GM10266 (cell line): Measurements from ENCODE around the gene DDX21.
"Not testable (repeated sequence)": the region's sequence is repeated elsewhere in the genome, so short reads cannot be mapped to it uniquely, and the experiment has no call there.

Source experiments
- DNase-seq: peaks from one replicate; pipeline ENCODE4 v3.0.0; 2012; ENCODE audit errors: extremely low spot score
- TF ChIP-seq, protein P1 (sequence below): IDR thresholded peaks from 2 replicates; pipeline ENCODE4 v1.5.1; 2012; ENCODE audit warnings: mild to moderate bottlenecking, low read depth; ENCODE audit not compliant: control insufficient read depth, insufficient read depth; ENCODE audit errors: missing control alignments

The DDX21 gene

DNA sequence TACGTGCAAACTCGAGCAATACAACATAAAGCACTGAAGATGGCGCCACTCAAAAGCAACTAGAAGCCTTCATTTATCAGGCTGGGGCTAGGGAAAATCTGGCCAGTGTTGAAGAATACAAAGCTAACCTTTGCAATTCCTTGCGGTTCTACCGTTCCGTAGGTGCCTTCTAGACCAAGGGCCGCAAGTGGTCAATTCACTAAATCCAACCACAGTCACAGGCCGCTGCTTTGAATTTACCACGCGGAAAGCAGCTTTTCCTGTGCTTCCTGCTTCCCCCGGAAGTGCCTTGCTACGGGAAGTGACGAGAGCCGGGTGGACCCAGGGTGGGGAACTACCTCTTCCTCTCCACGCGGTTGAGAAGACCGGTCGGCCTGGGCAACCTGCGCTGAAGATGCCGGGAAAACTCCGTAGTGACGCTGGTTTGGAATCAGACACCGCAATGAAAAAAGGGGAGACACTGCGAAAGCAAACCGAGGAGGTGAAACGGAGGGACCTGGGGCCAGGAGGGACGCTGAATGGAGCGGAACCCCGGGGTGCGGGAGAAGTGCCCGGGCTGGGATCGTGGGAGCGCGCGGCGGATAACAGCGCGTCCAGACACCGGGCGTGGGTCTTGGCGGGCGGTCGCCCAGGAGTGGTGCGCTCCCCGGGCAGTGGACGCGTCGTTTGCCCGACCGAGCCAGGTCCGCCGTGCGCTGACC, at the start of gene DDX21:
DDX21 (plus strand) TSS at position 339 of the 701 bp plus-strand sequence; CDS start at position 395, 56 bp downstream.
- TF ChIP-seq, protein P1, sequence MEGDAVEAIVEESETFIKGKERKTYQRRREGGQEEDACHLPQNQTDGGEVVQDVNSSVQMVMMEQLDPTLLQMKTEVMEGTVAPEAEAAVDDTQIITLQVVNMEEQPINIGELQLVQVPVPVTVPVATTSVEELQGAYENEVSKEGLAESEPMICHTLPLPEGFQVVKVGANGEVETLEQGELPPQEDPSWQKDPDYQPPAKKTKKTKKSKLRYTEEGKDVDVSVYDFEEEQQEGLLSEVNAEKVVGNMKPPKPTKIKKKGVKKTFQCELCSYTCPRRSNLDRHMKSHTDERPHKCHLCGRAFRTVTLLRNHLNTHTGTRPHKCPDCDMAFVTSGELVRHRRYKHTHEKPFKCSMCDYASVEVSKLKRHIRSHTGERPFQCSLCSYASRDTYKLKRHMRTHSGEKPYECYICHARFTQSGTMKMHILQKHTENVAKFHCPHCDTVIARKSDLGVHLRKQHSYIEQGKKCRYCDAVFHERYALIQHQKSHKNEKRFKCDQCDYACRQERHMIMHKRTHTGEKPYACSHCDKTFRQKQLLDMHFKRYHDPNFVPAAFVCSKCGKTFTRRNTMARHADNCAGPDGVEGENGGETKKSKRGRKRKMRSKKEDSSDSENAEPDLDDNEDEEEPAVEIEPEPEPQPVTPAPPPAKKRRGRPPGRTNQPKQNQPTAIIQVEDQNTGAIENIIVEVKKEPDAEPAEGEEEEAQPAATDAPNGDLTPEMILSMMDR: peak; percentile 62
- peak; percentile 91 for DNase-seq

DNA sequence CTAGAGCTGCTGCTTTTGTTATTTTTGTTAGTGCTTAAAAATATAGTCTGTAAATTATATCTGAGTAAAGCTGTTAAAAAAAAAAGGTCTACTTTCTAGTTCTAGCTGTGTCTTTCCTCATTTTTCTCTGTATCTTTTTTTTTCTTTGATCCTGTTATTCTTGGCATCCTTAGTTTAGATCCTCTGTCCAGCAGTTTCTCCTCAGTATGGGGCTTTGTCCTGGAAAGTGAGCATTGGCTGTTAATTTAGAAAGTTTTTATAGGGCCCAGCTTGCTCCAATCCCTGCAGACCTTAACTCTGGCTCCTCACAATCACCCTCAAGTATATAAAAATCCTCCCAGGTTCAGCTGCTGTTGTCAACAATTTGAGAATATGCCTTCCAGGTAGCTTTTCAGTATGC, 31.4 kb upstream of the DDX21 start:
- TF ChIP-seq, protein P1: no peak

DNA sequence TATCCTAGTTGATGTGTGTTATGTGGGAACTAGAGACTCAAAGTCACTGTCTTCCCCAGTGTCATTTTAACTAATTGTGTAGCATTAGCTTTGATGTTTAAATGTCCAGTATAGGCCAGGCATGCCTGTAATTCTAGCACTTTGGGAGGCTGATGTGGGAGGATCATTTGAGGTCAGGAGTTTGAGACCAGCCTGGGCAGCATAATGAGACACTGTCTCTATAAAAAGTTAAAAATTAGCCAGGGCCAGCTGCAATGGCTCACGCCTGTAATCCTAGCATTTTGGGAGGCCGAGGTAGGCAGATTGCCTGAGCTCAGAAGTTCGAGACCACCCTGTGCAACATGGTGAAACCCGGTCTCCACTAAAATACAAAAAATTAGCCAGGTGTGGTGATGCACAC, 30.5 kb upstream of the DDX21 start:
- no peak for DNase-seq
- TF ChIP-seq, protein P1: no peak

More for the DNA sequence above, 31.4 kb upstream of the DDX21 start:
- no peak for DNase-seq

DNA sequence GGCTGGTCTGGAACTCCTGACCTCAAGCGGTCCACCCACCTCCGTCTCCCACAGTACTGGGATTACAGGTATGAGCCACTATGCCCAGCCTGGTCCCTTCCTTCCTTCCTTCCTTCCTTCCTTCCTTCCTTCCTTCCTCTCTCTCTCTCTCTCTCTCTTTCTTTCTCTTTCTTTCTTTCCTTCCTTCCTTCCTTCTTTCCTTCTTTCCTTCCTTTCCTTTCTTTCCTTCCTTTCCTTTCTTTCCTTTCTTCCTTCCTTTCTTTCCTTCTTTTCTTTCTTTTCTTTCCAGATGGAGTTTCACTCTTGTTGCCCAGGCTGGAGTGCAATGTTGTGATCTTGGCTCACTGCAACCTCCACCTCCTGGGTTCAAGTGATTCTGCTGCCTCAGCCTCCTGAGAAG, 26.8 kb upstream of the DDX21 start:
- not testable (repeated sequence) for DNase-seq

DNA sequence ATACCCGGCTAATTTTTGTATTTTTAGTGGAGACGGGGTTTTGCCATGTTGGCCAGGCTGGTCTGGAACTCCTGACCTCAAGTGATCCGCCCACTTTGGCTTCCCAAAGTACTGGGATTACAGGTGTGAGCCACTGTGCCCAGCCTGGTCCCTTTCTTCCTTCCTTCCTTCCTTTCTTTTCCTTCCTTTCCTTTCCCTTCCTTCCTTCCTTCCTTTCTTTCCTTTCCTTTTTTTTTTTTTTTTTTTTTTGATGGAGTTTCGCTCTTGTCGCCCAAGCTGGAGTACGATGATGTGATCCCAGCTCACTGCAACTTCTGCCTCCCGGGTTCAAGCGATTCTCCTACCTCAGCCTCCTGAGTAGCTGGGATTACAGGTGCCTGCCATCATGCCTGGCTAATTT, 26.1 kb upstream of the DDX21 start:
- not testable (repeated sequence) for DNase-seq

DNA sequence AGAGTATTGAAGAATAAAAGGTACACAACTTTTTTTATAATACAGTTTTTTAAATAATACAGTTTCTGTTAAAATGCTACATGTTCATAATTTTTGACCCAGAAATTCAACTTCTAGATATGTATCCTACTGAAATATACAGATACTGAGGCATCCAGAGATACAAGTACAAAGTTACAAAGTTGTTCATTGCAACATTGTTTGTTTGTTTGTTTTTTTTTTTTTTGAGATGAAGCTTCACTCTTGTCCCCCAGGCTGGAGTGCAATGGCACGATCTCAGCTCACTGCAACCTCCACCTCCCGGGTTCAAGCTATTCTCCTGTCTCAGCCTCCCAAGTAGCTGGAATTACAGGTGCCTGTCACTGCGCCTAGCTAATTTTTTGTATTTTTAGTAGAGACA, 23.1 kb upstream of the DDX21 start:
- not testable (repeated sequence) for DNase-seq

DNA sequence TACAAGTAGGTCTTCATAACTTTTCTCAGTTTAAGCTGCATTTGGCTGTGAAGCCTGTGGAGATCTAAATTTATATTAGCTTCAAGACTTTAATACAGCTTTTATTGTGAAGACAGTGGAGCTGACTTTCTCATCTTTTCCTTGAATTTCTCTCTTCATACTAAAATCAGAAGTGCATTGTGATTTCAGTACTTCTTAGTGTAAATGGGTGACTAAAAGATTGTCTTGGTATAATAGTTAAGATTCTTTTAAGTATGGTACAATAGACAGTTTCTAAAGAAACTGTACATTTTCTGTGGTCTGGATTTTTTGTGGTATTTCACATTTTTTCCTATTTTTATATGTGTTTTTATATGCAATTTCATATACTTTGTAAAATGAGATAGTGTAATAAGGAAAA, 21.0 kb upstream of the DDX21 start:
- DNase-seq: no peak
- TF ChIP-seq, protein P1: no peak

DNA sequence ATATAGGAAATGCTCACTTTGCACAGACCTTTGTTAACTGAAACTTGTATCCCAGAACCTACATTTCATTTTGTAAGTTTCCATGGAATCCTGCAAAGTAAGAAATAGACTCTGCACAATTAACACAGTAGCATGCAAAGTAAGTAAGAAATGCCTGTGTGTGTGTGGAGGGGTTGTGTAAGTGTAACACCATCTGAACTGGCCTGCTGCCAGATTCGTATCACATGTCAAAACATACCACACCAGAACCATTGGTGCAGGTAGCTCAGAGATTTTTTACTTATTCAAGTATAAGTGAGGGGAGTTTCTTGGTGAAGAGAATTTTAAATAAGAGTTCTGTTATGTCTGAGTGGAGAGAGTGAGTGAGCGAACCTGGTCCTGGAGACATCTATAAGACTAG, 17.9 kb upstream of the DDX21 start:
- DNase-seq: no peak
- TF ChIP-seq, protein P1: no peak

DNA sequence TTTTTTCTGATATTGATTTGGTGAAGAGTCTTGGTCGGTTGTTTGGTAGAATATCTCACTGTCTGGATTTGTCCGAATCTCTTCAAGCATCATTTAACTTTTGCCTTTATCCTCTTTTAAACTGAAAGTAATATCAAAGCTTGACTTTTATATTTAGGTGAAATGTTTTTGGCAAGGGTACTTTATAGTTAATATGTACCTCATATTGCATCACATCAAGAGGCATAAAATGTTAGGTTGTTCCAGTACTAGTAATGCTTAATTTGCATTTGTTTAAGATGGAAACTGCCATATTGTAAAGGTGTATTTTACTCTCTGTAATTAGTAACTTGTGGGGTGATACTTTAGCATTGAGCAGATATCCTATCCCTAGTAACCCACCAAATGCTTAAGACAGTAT, 17.1 kb upstream of the DDX21 start:
- no peak for DNase-seq
- TF ChIP-seq, protein P1: no peak

DNA sequence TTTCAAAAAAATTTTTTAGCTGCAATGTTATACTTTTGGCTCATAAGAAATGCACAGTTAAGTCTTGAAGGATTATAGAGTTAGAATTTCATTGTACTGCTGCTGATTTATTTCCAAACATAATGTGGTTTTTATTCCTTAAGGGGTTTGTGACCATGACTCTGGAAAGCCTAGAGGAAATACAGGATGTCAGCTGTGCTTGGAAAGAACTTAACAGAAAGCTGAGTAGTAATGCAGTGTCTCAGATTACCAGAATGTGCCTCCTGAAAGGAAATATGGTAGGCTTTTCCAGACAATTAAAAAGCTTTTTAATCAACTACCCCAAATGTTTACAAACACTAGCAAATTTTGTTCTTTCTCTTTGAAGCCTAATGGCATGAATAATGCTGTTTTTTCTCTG, 15.1 kb upstream of the DDX21 start:
- not testable (repeated sequence) for DNase-seq
